A673 (cell line): ENCODE data around the gene CMYA5.

Source experiments
- EZH2 ChIP-seq: fragments of 200-600 bp; sonication (generic); IDR thresholded peaks from 2 replicates; pipeline ENCODE4 v1.6.1; 2017; ENCODE audit warnings: borderline replicate concordance, low read depth, mild to moderate bottlenecking, mixed read lengths, antibody characterized with exemption, low read length; ENCODE audit not compliant: poor library complexity, severe bottlenecking
- TF ChIP-seq, protein P1 (sequence below): fragments of 300-800, 200-600 bp; sonication (generic); conservative IDR thresholded peaks from 2 replicates; pipeline ENCODE4 v1.5.1; 2017; ENCODE audit warnings: low read depth, mild to moderate bottlenecking, antibody characterized with exemption, low read length, moderate library complexity, mixed read lengths

DNA sequence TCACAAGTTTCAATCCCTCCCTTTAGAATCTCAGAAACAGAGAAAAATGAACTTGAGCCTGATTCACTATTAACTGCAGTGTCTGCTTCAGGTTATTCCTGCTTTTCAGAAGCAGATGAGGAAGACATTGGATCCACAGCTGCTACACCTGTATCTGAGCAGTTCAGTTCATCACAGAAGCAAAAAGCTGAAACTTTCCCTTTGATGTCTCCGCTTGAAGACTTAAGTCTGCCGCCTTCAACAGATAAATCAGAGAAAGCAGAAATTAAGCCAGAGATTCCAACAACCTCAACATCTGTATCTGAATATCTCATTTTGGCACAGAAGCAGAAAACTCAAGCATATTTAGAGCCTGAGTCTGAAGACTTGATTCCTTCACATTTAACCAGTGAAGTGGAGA, 42.1 kb downstream of the CMYA5 start:
- TF ChIP-seq, protein P1, sequence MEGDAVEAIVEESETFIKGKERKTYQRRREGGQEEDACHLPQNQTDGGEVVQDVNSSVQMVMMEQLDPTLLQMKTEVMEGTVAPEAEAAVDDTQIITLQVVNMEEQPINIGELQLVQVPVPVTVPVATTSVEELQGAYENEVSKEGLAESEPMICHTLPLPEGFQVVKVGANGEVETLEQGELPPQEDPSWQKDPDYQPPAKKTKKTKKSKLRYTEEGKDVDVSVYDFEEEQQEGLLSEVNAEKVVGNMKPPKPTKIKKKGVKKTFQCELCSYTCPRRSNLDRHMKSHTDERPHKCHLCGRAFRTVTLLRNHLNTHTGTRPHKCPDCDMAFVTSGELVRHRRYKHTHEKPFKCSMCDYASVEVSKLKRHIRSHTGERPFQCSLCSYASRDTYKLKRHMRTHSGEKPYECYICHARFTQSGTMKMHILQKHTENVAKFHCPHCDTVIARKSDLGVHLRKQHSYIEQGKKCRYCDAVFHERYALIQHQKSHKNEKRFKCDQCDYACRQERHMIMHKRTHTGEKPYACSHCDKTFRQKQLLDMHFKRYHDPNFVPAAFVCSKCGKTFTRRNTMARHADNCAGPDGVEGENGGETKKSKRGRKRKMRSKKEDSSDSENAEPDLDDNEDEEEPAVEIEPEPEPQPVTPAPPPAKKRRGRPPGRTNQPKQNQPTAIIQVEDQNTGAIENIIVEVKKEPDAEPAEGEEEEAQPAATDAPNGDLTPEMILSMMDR = no peak
- TF ChIP-seq EZH2 = no peak
